Smooth muscle cell (in vitro differentiated cells): ENCODE results near the gene PSMF1. TPM values are rescaled to one million over a fixed set of nuclear protein-coding genes. Genes with fewer than 3 reads are reported as not detected.

Source experiments
- DNase-seq: peaks from one replicate; lab custom pipeline; 2025; ENCODE audit not compliant: unreplicated experiment; lab: John Stamatoyannopoulos, UW
- H2AFZ ChIP-seq: fragments of 200-600 bp; sonication (generic); 2 replicates; pipeline ENCODE4 v1.6.0; 2016; ENCODE audit warnings: antibody characterized with exemption, low read depth, mild to moderate bottlenecking
- H3F3A ChIP-seq: fragments of 200-600 bp; sonication (generic); 2 replicates; pipeline ENCODE4 v1.6.0; 2017; ENCODE audit warnings: antibody characterized with exemption, low read depth
- H3K27ac ChIP-seq: fragments of 200-600 bp; sonication (generic); 2 replicates; pipeline ENCODE4 v1.5.1; 2016; ENCODE audit warnings: low read depth, mild to moderate bottlenecking
- H3K27me3 ChIP-seq: fragments of 200-600 bp; sonication (generic); 2 replicates; pipeline ENCODE4 v1.6.1; 2016; ENCODE audit warnings: low read depth, mild to moderate bottlenecking
- H3K36me3 ChIP-seq: fragments of 200-600 bp; sonication (generic); 2 replicates; pipeline ENCODE4 v1.5.1; 2016; ENCODE audit warnings: low read depth
- H3K4me1 ChIP-seq: fragments of 200-600 bp; sonication (generic); 2 replicates; pipeline ENCODE4 v1.5.1; 2016; ENCODE audit warnings: low read depth
- H3K4me2 ChIP-seq: fragments of 200-600 bp; sonication (generic); 2 replicates; pipeline ENCODE4 v1.6.0; 2016; ENCODE audit warnings: mild to moderate bottlenecking
- H3K4me3 ChIP-seq: fragments of 200-600 bp; sonication (generic); 2 replicates; pipeline ENCODE4 v1.5.1; 2016; ENCODE audit warnings: mild to moderate bottlenecking
- H3K79me2 ChIP-seq: fragments of 200-600 bp; sonication (generic); 2 replicates; pipeline ENCODE4 v1.6.0; 2016; ENCODE audit warnings: low read depth, mild to moderate bottlenecking
- H3K9ac ChIP-seq: fragments of 200-600 bp; sonication (generic); 2 replicates; pipeline ENCODE4 v1.6.0; 2016; ENCODE audit warnings: low read depth
- H3K9me3 ChIP-seq: fragments of 200-600 bp; sonication (generic); replicated peaks from 2 replicates; pipeline ENCODE4 v1.5.1; 2016; ENCODE audit warnings: low read depth
- H4K20me1 ChIP-seq: fragments of 200-600 bp; sonication (generic); 2 replicates; pipeline ENCODE4 v1.6.0; 2016; ENCODE audit warnings: low read depth
- WGBS: methylation state at CpG from one replicate; pipeline ENCODE4 v1.1.7; 2016; ENCODE audit warnings: low lambda C conversion rate; 5-methylcytosine and 5-hydroxymethylcytosine counted together
- polyA plus RNA-seq: library from polyadenylated mRNA; unstranded; fragments of >200 nt; fragmentation: Nextera tagmentation; extraction: Ambion mirVana; gene quantifications from 2 replicates; pipeline ENCODE4 v1.2.1, GENCODE V29; 2016
- total RNA-seq: library from RNA; depleted of rRNA; stranded (reverse); fragments of >200 nt; gene quantifications from 2 replicates; pipeline ENCODE4 v1.2.3, GENCODE V29; 2014
- TF ChIP-seq, protein P1 (sequence below): fragments of 200-600 bp; sonication (generic); IDR thresholded peaks from 2 replicates; pipeline ENCODE4 v1.5.1; 2017; ENCODE audit warnings: borderline replicate concordance, mild to moderate bottlenecking, antibody characterized with exemption; ENCODE audit not compliant: insufficient read depth, poor library complexity, severe bottlenecking

PSMF1 gene
- total and polyA plus RNA-seq, 2 experiments from 2014 or later, result 120 to 246 TPM

DNA sequence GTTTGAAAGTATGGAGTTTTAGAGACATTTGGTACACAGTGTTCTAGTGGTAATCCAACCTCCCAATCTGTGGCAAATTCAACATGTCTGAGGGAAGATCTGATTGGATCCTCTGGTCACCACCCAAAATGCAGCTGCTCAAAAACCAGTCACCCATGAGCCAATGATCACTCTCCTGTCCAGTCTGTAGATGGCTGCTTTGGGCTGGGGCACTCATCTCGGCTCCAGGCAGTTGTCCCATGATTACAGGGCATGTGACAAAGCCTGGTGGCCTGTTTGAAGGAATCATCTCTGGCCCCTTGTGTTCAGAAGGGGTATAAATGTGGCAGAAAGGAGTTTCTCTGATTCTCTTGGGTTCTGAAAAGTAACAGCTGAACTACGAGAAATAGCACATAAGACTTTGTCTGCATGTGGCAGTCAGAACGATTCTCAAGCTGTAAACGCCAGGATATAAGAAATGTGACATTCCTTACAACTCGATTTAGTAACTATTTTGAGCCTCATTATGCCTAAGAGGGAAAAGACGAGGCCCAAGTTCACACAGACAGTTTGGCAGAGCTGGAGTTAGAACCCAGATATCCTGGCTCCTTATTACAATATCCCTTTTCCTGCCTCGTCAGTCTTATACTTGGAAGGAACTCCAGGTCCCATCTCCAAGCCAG is 80.9 kb downstream of the PSMF1 start:
- Histone ChIP-seq H3F3A (no peaks in the 10 kb centered on the region), H2AFZ (no peak overlapping the region), H3K36me3 (no peaks in the 10 kb centered on the region), H4K20me1 (no peaks in the 10 kb centered on the region), H3K4me2 (no peak overlapping the region), H3K4me3 (no peak overlapping the region), H3K9ac (no peak overlapping the region), H3K9me3 (no peaks in the 10 kb centered on the region), H3K27me3 (peaks cover 5% of the 10 kb centered on the region), H3K4me1 (no peaks in the 10 kb centered on the region), H3K27ac (no peak overlapping the region), H3K79me2 (no peaks in the 10 kb centered on the region)
- WGBS, result 84% methylated on average over 7 of the region's 7 CpGs
- TF ChIP-seq, protein P1, sequence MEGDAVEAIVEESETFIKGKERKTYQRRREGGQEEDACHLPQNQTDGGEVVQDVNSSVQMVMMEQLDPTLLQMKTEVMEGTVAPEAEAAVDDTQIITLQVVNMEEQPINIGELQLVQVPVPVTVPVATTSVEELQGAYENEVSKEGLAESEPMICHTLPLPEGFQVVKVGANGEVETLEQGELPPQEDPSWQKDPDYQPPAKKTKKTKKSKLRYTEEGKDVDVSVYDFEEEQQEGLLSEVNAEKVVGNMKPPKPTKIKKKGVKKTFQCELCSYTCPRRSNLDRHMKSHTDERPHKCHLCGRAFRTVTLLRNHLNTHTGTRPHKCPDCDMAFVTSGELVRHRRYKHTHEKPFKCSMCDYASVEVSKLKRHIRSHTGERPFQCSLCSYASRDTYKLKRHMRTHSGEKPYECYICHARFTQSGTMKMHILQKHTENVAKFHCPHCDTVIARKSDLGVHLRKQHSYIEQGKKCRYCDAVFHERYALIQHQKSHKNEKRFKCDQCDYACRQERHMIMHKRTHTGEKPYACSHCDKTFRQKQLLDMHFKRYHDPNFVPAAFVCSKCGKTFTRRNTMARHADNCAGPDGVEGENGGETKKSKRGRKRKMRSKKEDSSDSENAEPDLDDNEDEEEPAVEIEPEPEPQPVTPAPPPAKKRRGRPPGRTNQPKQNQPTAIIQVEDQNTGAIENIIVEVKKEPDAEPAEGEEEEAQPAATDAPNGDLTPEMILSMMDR, result no peak
- DNase-seq, result no peak

DNA sequence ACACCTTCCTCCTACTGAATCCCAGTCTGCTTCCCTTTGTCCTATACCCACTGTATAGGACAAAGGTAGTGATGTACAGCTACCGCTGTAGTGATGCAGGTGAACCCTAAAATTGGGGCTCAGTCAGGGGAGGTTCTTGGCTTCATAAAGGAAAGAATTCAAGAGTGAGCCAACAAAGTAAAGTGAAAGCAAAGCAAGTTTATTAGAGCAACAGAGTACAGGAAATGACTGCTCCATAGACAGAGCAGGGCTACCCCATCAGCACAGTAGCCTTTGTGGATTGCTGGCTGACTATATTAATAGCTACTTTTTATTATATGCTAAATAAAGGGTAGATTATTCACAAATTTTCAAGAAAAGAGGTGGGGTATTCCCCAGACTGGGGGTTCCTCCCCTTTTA is 81.6 kb downstream of the PSMF1 start:
- Histone ChIP-seq H3K9ac (no peak overlapping the region), H3K79me2 (no peaks in the 10 kb centered on the region), H3K27me3 (peaks cover 5% of the 10 kb centered on the region), H3K9me3 (no peaks in the 10 kb centered on the region), H3K27ac (no peak overlapping the region), H3K4me2 (no peak overlapping the region), H4K20me1 (no peaks in the 10 kb centered on the region), H3K4me3 (no peak overlapping the region), H2AFZ (no peak overlapping the region), H3K36me3 (no peaks in the 10 kb centered on the region), H3F3A (no peaks in the 10 kb centered on the region), H3K4me1 (no peaks in the 10 kb centered on the region)
- DNase-seq, result no peak
- TF ChIP-seq, protein P1, result no peak
- 95% methylated on average over 1 of the region's 1 CpG for WGBS

DNA sequence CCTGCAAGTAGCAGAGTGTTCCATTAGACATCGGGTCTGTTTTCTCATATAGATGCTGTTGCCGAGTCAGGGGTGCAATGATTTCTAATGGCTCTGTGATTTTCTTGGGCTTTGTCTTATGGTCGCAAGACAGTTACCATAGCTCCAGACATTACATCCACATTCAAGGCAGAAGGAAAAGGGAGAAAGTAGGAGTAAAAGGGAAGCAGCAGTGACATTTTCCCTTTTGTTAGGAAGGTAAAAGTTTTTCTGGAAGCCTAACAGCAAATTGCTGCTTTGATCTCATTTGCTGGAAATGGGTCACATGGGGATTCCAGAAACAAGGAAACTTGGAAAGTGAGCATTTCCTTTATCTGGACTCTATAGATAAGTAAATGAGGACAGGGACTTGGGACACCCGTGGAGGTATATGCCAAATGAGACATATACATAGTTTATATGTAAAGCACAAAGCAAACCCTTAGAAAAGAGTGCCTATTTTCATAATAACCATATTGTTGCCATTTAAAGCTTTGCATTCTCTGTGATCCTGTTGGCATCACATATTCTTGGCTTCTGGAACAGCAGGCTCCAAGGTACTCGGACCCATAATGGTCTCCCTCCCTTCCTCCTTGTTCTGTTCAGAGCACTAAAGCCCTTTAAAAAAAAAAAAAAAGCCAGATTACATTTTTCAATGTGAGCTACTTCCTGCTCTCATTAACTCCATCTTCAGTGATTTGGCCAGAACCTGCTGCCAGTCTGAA is 84.5 kb downstream of the PSMF1 start, which contains the start of gene C20orf202:
Gene C20orf202 (plus strand): TSS at position 693 of the 743 bp plus-strand sequence. CDS start 132 bp downstream, outside the sequence.
- TF ChIP-seq, protein P1, result no peak
- Histone ChIP-seq H3K27me3 (no peaks in the 10 kb centered on the region), H3K27ac (no peak within 1 kb of the TSS), H3K79me2 (no peaks in the 10 kb centered on the region), H3K4me3 (no peak within 1 kb of the TSS), H3K4me2 (no peak within 1 kb of the TSS), H3K9ac (no peak within 1 kb of the TSS), H3K9me3 (no peaks in the 10 kb centered on the region), H3K36me3 (no peaks in the 10 kb centered on the region), H4K20me1 (no peaks in the 10 kb centered on the region), H3F3A (no peaks in the 10 kb centered on the region), H3K4me1 (no peaks in the 10 kb centered on the region), H2AFZ (no peak within 1 kb of the TSS)
- no peak for DNase-seq
- WGBS, result 92% methylated on average over 5 of the region's 5 CpGs
